ENCODE results near the gene SERPIND1.
"Not testable (repeated sequence)": the region's sequence is repeated elsewhere in the genome, so short reads cannot be mapped to it uniquely, and the experiment has no call there.

The SERPIND1 gene

GRCh38 chr22:20773793-20774212, at the start of gene SERPIND1:
Gene SERPIND1, plus strand, starts transcription at chr22:20774113. Its CDS starts 5,200 bp downstream, at chr22:20779313.
- no peak for DNase-seq

- no peak for DNase-seq
Measured at GRCh38 chr22:20724676-20725454, 49.0 kb upstream of the SERPIND1 start.

GRCh38 chr22:20725987-20726558, 47.8 kb upstream of the SERPIND1 start:
- no peak for DNase-seq

- DNase-seq = no peak
Measured at GRCh38 chr22:20727118-20728015, 46.5 kb upstream of the SERPIND1 start.

GRCh38 chr22:20728523-20729190, 45.3 kb upstream of the SERPIND1 start:
- DNase-seq = no peak

GRCh38 chr22:20729194-20729593, 44.7 kb upstream of the SERPIND1 start:
- DNase-seq = no peak

GRCh38 chr22:20732431-20732830, 41.5 kb upstream of the SERPIND1 start:
- not testable (repeated sequence) for DNase-seq

GRCh38 chr22:20735356-20736162, 38.4 kb upstream of the SERPIND1 start:
- not testable (repeated sequence) for DNase-seq

- not testable (repeated sequence) for DNase-seq
Measured at GRCh38 chr22:20736891-20737290, 37.0 kb upstream of the SERPIND1 start.

- DNase-seq = no peak
Measured at GRCh38 chr22:20738394-20739089, 35.4 kb upstream of the SERPIND1 start.

- DNase-seq = no peak
Measured at GRCh38 chr22:20740222-20740951, 33.5 kb upstream of the SERPIND1 start.

- DNase-seq = no peak
Measured at GRCh38 chr22:20741008-20741633, 32.8 kb upstream of the SERPIND1 start.

GRCh38 chr22:20741634-20742581, 32.0 kb upstream of the SERPIND1 start:
- no peak for DNase-seq

- no peak for DNase-seq
Measured at GRCh38 chr22:20742764-20743163, 31.1 kb upstream of the SERPIND1 start.

- DNase-seq = no peak
Measured at GRCh38 chr22:20744456-20744855, 29.5 kb upstream of the SERPIND1 start.

- DNase-seq = no peak
Measured at GRCh38 chr22:20745119-20745518, 28.8 kb upstream of the SERPIND1 start.

- DNase-seq = no peak
Measured at GRCh38 chr22:20746431-20747189, 27.3 kb upstream of the SERPIND1 start.

- DNase-seq = no peak
Measured at GRCh38 chr22:20747223-20747622, 26.7 kb upstream of the SERPIND1 start.

Data from COR-L47 (cell line).